GM23338 (cell line): ENCODE data around the gene ZDHHC11B.
"Not testable (repeated sequence)": the region's sequence is repeated elsewhere in the genome, so short reads cannot be mapped to it uniquely, and the experiment has no call there.

Source experiments
- EZH2 ChIP-seq: fragments of 200-600 bp; sonication (generic); IDR thresholded peaks from one replicate; pipeline ENCODE4 v1.8.0; 2017; ENCODE audit warnings: antibody characterized with exemption, mild to moderate bottlenecking, low read depth; ENCODE audit not compliant: unreplicated experiment
- POLR2AphosphoS5 ChIP-seq: IDR thresholded peaks from 2 replicates; pipeline ENCODE4 v1.6.1; 2016; ENCODE audit warnings: antibody characterized with exemption, low read depth
- ZNF114 ChIP-seq: fragments of 250-450 bp; sonication (Bioruptor Pico); IDR thresholded peaks from 2 replicates; pipeline ENCODE4 v1.5.0; 2020; ENCODE audit warnings: mild to moderate bottlenecking, moderate library complexity
- TF ChIP-seq, protein P1 (sequence below), 2 experiments: fragments of 200-600 bp in 1 of 2; sonication (generic) in 1 of 2; conservative IDR thresholded peaks; 2 replicates each; pipeline versions ENCODE4 v1.5.1 to v1.6.1; 2016 to 2017; ENCODE audit warnings: antibody characterized with exemption in 2 of 2, low read depth in 2 of 2, mild to moderate bottlenecking in 2 of 2, moderate library complexity in 1 of 2
- TF ChIP-seq, protein P2 (sequence below): IDR thresholded peaks from one replicate; pipeline ENCODE4 v1.6.1; 2018; ENCODE audit warnings: antibody characterized with exemption; ENCODE audit not compliant: unreplicated experiment
- TF ChIP-seq, protein P3 (sequence below): fragments of 250-450 bp; sonication (Bioruptor Pico); IDR thresholded peaks from 2 replicates; pipeline ENCODE4 v1.5.0; 2020; ENCODE audit warnings: mild to moderate bottlenecking, moderate library complexity

DNA sequence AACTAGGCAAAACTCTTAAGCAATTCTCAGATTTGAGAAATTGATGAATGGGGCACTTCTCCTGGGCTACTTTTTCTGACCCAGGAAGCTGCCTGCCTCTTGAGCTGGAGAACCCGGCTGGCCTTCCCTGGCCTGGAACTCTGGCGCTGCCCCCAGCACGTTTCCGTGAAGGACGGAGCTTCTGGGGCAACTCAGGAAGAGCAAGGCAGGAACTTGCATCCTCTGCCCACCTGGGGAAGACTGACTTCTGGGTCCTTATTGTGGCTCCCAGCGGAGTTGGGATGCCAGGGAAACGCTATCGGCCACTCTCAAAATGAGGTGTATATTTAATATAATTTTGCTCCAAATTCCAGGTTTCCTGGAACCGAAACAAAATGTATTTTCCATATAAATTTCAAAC, 26.9 kb upstream of the ZDHHC11B start:
- TF ChIP-seq, protein P1, sequence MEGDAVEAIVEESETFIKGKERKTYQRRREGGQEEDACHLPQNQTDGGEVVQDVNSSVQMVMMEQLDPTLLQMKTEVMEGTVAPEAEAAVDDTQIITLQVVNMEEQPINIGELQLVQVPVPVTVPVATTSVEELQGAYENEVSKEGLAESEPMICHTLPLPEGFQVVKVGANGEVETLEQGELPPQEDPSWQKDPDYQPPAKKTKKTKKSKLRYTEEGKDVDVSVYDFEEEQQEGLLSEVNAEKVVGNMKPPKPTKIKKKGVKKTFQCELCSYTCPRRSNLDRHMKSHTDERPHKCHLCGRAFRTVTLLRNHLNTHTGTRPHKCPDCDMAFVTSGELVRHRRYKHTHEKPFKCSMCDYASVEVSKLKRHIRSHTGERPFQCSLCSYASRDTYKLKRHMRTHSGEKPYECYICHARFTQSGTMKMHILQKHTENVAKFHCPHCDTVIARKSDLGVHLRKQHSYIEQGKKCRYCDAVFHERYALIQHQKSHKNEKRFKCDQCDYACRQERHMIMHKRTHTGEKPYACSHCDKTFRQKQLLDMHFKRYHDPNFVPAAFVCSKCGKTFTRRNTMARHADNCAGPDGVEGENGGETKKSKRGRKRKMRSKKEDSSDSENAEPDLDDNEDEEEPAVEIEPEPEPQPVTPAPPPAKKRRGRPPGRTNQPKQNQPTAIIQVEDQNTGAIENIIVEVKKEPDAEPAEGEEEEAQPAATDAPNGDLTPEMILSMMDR (conservative IDR thresholded peaks at IDR 0.05; ENCODE audit: low read depth in 2 of 2) = not testable (repeated sequence)
- not testable (repeated sequence) for TF ChIP-seq POLR2AphosphoS5; EZH2; ZNF114 (CRISPR knock-in tag)
- TF ChIP-seq, protein P2, sequence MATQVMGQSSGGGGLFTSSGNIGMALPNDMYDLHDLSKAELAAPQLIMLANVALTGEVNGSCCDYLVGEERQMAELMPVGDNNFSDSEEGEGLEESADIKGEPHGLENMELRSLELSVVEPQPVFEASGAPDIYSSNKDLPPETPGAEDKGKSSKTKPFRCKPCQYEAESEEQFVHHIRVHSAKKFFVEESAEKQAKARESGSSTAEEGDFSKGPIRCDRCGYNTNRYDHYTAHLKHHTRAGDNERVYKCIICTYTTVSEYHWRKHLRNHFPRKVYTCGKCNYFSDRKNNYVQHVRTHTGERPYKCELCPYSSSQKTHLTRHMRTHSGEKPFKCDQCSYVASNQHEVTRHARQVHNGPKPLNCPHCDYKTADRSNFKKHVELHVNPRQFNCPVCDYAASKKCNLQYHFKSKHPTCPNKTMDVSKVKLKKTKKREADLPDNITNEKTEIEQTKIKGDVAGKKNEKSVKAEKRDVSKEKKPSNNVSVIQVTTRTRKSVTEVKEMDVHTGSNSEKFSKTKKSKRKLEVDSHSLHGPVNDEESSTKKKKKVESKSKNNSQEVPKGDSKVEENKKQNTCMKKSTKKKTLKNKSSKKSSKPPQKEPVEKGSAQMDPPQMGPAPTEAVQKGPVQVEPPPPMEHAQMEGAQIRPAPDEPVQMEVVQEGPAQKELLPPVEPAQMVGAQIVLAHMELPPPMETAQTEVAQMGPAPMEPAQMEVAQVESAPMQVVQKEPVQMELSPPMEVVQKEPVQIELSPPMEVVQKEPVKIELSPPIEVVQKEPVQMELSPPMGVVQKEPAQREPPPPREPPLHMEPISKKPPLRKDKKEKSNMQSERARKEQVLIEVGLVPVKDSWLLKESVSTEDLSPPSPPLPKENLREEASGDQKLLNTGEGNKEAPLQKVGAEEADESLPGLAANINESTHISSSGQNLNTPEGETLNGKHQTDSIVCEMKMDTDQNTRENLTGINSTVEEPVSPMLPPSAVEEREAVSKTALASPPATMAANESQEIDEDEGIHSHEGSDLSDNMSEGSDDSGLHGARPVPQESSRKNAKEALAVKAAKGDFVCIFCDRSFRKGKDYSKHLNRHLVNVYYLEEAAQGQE = not testable (repeated sequence)
- TF ChIP-seq, protein P3, sequence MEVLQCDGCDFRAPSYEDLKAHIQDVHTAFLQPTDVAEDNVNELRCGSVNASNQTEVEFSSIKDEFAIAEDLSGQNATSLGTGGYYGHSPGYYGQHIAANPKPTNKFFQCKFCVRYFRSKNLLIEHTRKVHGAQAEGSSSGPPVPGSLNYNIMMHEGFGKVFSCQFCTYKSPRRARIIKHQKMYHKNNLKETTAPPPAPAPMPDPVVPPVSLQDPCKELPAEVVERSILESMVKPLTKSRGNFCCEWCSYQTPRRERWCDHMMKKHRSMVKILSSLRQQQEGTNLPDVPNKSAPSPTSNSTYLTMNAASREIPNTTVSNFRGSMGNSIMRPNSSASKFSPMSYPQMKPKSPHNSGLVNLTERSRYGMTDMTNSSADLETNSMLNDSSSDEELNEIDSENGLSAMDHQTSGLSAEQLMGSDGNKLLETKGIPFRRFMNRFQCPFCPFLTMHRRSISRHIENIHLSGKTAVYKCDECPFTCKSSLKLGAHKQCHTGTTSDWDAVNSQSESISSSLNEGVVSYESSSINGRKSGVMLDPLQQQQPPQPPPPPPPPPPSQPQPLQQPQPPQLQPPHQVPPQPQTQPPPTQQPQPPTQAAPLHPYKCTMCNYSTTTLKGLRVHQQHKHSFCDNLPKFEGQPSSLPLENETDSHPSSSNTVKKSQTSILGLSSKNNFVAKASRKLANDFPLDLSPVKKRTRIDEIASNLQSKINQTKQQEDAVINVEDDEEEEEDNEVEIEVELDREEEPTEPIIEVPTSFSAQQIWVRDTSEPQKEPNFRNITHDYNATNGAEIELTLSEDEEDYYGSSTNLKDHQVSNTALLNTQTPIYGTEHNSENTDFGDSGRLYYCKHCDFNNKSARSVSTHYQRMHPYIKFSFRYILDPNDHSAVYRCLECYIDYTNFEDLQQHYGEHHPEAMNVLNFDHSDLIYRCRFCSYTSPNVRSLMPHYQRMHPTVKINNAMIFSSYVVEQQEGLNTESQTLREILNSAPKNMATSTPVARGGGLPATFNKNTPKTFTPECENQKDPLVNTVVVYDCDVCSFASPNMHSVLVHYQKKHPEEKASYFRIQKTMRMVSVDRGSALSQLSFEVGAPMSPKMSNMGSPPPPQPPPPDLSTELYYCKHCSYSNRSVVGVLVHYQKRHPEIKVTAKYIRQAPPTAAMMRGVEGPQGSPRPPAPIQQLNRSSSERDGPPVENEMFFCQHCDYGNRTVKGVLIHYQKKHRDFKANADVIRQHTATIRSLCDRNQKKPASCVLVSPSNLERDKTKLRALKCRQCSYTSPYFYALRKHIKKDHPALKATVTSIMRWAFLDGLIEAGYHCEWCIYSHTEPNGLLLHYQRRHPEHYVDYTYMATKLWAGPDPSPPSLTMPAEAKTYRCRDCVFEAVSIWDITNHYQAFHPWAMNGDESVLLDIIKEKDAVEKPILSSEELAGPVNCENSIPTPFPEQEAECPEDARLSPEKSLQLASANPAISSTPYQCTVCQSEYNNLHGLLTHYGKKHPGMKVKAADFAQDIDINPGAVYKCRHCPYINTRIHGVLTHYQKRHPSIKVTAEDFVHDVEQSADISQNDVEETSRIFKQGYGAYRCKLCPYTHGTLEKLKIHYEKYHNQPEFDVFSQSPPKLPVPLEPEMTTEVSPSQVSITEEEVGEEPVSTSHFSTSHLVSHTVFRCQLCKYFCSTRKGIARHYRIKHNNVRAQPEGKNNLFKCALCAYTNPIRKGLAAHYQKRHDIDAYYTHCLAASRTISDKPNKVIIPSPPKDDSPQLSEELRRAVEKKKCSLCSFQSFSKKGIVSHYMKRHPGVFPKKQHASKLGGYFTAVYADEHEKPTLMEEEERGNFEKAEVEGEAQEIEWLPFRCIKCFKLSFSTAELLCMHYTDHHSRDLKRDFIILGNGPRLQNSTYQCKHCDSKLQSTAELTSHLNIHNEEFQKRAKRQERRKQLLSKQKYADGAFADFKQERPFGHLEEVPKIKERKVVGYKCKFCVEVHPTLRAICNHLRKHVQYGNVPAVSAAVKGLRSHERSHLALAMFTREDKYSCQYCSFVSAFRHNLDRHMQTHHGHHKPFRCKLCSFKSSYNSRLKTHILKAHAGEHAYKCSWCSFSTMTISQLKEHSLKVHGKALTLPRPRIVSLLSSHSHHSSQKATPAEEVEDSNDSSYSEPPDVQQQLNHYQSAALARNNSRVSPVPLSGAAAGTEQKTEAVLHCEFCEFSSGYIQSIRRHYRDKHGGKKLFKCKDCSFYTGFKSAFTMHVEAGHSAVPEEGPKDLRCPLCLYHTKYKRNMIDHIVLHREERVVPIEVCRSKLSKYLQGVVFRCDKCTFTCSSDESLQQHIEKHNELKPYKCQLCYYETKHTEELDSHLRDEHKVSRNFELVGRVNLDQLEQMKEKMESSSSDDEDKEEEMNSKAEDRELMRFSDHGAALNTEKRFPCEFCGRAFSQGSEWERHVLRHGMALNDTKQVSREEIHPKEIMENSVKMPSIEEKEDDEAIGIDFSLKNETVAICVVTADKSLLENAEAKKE (CRISPR knock-in tag) = not testable (repeated sequence)
